Rectal smooth muscle tissue (tissue), 1 donor: ENCODE measurements around the gene ZNF283.
"Not testable (repeated sequence)": the region's sequence is repeated elsewhere in the genome, so short reads cannot be mapped to it uniquely, and the experiment has no call there.

Source experiments
- H3K27ac ChIP-seq: one replicate; pipeline ENCODE4 v1.7.0; 2013; ENCODE audit warnings: low read depth, low read length, inconsistent platforms
- H3K27me3 ChIP-seq: one replicate; pipeline ENCODE4 v1.7.0; 2013; ENCODE audit warnings: low read length; ENCODE audit not compliant: control insufficient read depth, insufficient read depth
- H3K36me3 ChIP-seq: one replicate; pipeline ENCODE4 v1.7.0; 2013; ENCODE audit warnings: low read length; ENCODE audit not compliant: control insufficient read depth, insufficient read depth
- H3K4me1 ChIP-seq: one replicate; pipeline ENCODE4 v1.7.0; 2013; ENCODE audit warnings: low read length; ENCODE audit not compliant: control insufficient read depth, insufficient read depth
- H3K4me3 ChIP-seq: one replicate; pipeline ENCODE4 v1.7.0; 2013; ENCODE audit warnings: low read length
- H3K9ac ChIP-seq: one replicate; pipeline ENCODE4 v1.7.0; 2013; ENCODE audit warnings: low read length

Gene ZNF283

GRCh38 chr19:43823856-43824255 lies 3.3 kb upstream of the ZNF283 start:
- not testable (repeated sequence) for H3K27ac ChIP-seq, H3K36me3 ChIP-seq, H3K4me3 ChIP-seq, H3K9ac ChIP-seq, H3K4me1 ChIP-seq, H3K27me3 ChIP-seq

- not testable (repeated sequence) for H3K36me3 ChIP-seq, H3K4me1 ChIP-seq, H3K9ac ChIP-seq, H3K27ac ChIP-seq, H3K27me3 ChIP-seq, H3K4me3 ChIP-seq
Observed at GRCh38 chr19:43824572-43824971, 2.5 kb upstream of the ZNF283 start.

- Histone ChIP-seq H3K4me1 (no peaks in the 10 kb centered on the region), H3K27ac (no peak overlapping the region), H3K36me3 (peaks cover 60% of the 10 kb centered on the region), H3K4me3 (no peak overlapping the region), H3K27me3 (no peaks in the 10 kb centered on the region), H3K9ac (no peak overlapping the region)
Observed at GRCh38 chr19:43839139-43839538, 12.0 kb downstream of the ZNF283 start.

DNA sequence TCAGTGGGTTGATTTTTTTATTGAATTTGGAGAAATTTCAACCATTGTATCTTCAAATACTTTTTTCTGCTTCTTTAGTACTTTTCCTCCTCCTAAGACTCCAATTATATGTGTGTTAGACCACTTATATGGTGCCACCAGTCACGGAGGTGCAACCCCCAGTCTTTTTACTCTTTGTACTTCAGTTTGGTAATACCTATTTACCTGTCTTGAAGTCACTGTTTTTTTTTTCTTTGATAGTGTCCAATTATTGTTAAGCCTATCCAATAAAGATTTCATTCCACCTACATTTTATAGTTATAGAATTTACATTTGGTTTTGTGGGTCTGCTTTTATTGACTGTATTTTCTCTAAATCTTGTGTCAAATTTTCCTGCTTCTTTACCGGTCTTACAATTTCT lies 14.9 kb downstream of the ZNF283 start:
- H3K27ac ChIP-seq = no peak overlapping the region
- peaks cover 51% of the 10 kb centered on the region for H3K36me3 ChIP-seq
- H3K27me3 ChIP-seq = no peaks in the 10 kb centered on the region
- H3K9ac ChIP-seq = no peak overlapping the region
- H3K4me1 ChIP-seq = no peaks in the 10 kb centered on the region
- no peak overlapping the region for H3K4me3 ChIP-seq

- Histone ChIP-seq H3K4me1 (no peaks in the 10 kb centered on the region), H3K27ac (no peak overlapping the region), H3K4me3 (peak overlapping the region; percentile 27), H3K27me3 (no peaks in the 10 kb centered on the region), H3K36me3 (peaks cover 31% of the 10 kb centered on the region), H3K9ac (no peak overlapping the region)
Observed at GRCh38 chr19:43847246-43847645, 20.1 kb downstream of the ZNF283 start.

- H3K4me1 ChIP-seq = no peaks in the 10 kb centered on the region
- no peak overlapping the region for H3K9ac ChIP-seq
- no peak overlapping the region for H3K4me3 ChIP-seq
- no peaks in the 10 kb centered on the region for H3K27me3 ChIP-seq
- no peak overlapping the region for H3K27ac ChIP-seq
- peaks cover 26% of the 10 kb centered on the region for H3K36me3 ChIP-seq
Observed at GRCh38 chr19:43847884-43848283, 20.8 kb downstream of the ZNF283 start.

- H3K27ac ChIP-seq = no peak overlapping the region
- H3K4me3 ChIP-seq = no peak overlapping the region
- H3K36me3 ChIP-seq = peaks cover 20% of the 10 kb centered on the region
- H3K27me3 ChIP-seq = no peaks in the 10 kb centered on the region
- H3K4me1 ChIP-seq = no peaks in the 10 kb centered on the region
- no peak overlapping the region for H3K9ac ChIP-seq
Observed at GRCh38 chr19:43848821-43849220, 21.7 kb downstream of the ZNF283 start.

- H3K9ac ChIP-seq = no peak overlapping the region
- H3K36me3 ChIP-seq = no peaks in the 10 kb centered on the region
- H3K27ac ChIP-seq = no peak overlapping the region
- H3K27me3 ChIP-seq = no peaks in the 10 kb centered on the region
- H3K4me1 ChIP-seq = no peaks in the 10 kb centered on the region
- no peak overlapping the region for H3K4me3 ChIP-seq
Observed at GRCh38 chr19:43858174-43858573, 31.1 kb downstream of the ZNF283 start.

DNA sequence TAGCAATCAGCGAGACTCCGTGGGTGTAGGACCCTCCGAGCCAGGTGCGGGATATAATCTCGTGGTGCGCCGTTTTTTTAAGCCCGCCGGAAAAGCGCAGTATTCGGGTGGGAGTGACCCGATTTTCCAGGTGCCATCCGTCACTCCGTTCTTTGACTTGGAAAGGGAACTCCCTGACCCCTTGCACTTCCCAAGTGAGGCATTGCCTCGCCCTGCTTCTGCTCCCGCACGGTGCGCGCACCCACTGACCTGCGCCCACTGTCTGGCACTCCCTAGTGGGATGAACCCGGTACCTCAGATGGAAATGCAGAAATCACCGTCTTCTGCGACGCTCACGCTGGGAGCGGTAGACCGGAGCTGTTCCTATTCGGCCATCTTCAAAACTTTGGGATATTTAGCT lies 39.8 kb downstream of the ZNF283 start:
- H3K27ac ChIP-seq, H3K4me3 ChIP-seq, H3K9ac ChIP-seq, H3K36me3 ChIP-seq, H3K4me1 ChIP-seq, H3K27me3 ChIP-seq: not testable (repeated sequence)

GRCh38 chr19:43872547-43873336 lies 45.6 kb downstream of the ZNF283 start:
- H3K9ac ChIP-seq = no peak overlapping the region
- no peak overlapping the region for H3K4me3 ChIP-seq
- H3K27me3 ChIP-seq = no peaks in the 10 kb centered on the region
- H3K36me3 ChIP-seq = peaks cover 3% of the 10 kb centered on the region
- no peak overlapping the region for H3K27ac ChIP-seq
- no peaks in the 10 kb centered on the region for H3K4me1 ChIP-seq

GRCh38 chr19:43880483-43880882 lies 53.4 kb downstream of the ZNF283 start:
- Histone ChIP-seq H3K4me3 (no peak overlapping the region), H3K27ac (no peak overlapping the region), H3K9ac (no peak overlapping the region), H3K36me3 (no peaks in the 10 kb centered on the region), H3K4me1 (no peaks in the 10 kb centered on the region), H3K27me3 (no peaks in the 10 kb centered on the region)

DNA sequence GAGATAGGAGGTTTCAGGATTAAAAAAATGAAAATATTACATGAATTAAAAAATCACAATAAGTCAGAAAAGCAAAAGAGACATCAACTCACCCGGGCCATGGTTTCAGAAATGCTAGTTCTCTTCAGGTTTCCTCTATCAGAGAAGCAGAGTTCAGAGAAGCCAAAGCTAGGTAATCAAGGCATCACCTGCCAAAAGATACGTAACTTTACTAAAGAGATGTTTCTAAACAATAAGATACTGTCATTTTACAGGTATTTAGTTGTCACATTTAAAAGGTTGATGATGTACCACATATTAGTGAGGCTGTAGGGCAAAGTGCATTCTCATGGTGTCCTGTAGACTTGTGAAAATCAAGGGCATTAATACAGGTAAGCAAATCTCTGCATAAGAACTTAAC lies 56.7 kb downstream of the ZNF283 start, which contains the start of gene ZNF404:
ZNF404 (minus strand) TSS at position 101 of the 400 bp plus-strand sequence.
- Histone ChIP-seq H3K27ac (no peak within 1 kb of the TSS), H3K4me1 (no peaks in the 10 kb centered on the region), H3K36me3 (no peaks in the 10 kb centered on the region), H3K27me3 (no peaks in the 10 kb centered on the region), H3K9ac (no peak within 1 kb of the TSS), H3K4me3 (no peak within 1 kb of the TSS)

DNA sequence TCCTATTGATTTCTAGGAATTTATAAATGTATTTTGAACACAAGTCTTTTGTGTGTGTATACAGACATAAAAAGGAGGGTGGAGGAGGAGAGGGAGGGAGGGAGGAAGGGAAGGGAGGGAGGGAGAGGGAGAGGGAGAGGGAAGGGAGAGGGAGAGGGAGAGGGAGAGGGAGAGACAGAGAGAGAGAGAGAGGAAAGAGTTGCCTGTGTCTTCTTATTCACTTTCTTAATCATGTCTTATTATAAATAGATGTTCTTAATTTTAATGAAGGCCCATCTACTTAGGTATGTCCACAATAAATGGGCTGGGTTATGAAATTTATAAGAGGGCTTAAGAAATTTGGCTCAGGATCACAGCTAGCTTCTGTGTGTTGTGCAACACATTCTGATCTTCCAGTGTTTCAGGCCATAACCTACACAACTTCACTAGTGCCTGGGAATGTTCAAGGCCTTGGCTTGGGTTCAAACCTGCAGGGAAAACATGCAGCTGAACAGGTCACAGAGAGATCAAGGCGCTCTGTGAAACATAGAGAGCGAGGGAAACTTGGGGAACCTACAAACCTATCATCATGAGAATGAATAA lies 68.7 kb downstream of the ZNF283 start:
- no peak overlapping the region for H3K4me3 ChIP-seq
- no peak overlapping the region for H3K27ac ChIP-seq
- H3K4me1 ChIP-seq = no peaks in the 10 kb centered on the region
- peaks cover 3% of the 10 kb centered on the region for H3K36me3 ChIP-seq
- H3K9ac ChIP-seq = no peak overlapping the region
- H3K27me3 ChIP-seq = no peaks in the 10 kb centered on the region
